Thyroid gland (tissue), 4 donors: ENCODE results near the gene BCCIP.

Source experiments
- CTCF ChIP-seq, 6 experiments: fragments of 200-600 bp in 3 of 6; fragments of 450-650 bp in 3 of 6; sonication (generic) in 3 of 6; IDR thresholded peaks; one replicate each; pipeline ENCODE4 v1.5.1; 2016 to 2019; ENCODE audit warnings: antibody characterized with exemption in 6 of 6, mild to moderate bottlenecking in 2 of 6, inconsistent platforms in 1 of 6, moderate library complexity in 1 of 6
- POLR2A ChIP-seq, 2 donors: fragments of 450-650 bp; IDR thresholded peaks; one replicate each; pipeline ENCODE4 v1.6.1; 2017; ENCODE audit warnings: antibody characterized with exemption in 2 of 2, mild to moderate bottlenecking in 2 of 2, moderate library complexity in 1 of 2

- no peak for TF ChIP-seq CTCF (IDR thresholded peaks at IDR 0.05)
- no peak for TF ChIP-seq POLR2A (IDR thresholded peaks at IDR 0.05)
These were observed 35.0 kb upstream of the BCCIP start for GRCh38 chr10:125788156-125789034.
